Endothelial cell (in vitro differentiated cells): ENCODE data around the gene KCNN1. TPM values are rescaled to one million over a fixed set of nuclear protein-coding genes. Genes with fewer than 3 reads are reported as not detected.
"Not testable (repeated sequence)": the region's sequence is repeated elsewhere in the genome, so short reads cannot be mapped to it uniquely, and the experiment has no call there.

Experiments used
- DNase-seq: peaks from one replicate; pipeline ENCODE4 v3.0.0; 2021; ENCODE audit warnings: low spot score
- H3K27ac Mint-ChIP-seq: one replicate; pipeline ENCODE4 v1.8.0; 2021; ENCODE audit warnings: mixed read lengths, inconsistent platforms; ENCODE audit not compliant: unreplicated experiment
- H3K27me3 Mint-ChIP-seq: one replicate; pipeline ENCODE4 v1.8.0; 2021; ENCODE audit warnings: mild to moderate bottlenecking, moderate library complexity, mixed read lengths, inconsistent platforms; ENCODE audit not compliant: unreplicated experiment
- H3K36me3 Mint-ChIP-seq: one replicate; pipeline ENCODE4 v1.8.0; 2021; ENCODE audit warnings: mild to moderate bottlenecking, low read depth, mixed read lengths, inconsistent platforms; ENCODE audit not compliant: unreplicated experiment
- H3K4me1 Mint-ChIP-seq: one replicate; pipeline ENCODE4 v1.8.0; 2021; ENCODE audit warnings: mild to moderate bottlenecking, mixed read lengths, inconsistent platforms; ENCODE audit not compliant: unreplicated experiment
- H3K4me3 Mint-ChIP-seq: one replicate; pipeline ENCODE4 v1.8.0; 2021; ENCODE audit warnings: mild to moderate bottlenecking, mixed read lengths, inconsistent platforms; ENCODE audit not compliant: unreplicated experiment
- H3K9me3 Mint-ChIP-seq: one replicate; pipeline ENCODE4 v1.8.0; 2021; ENCODE audit warnings: mixed read lengths, inconsistent platforms; ENCODE audit not compliant: unreplicated experiment
- total RNA-seq: library from RNA; stranded (reverse); fragmentation: NEBNext Ultra II Directional; extraction: Animal tissue kit (Norgen Biotek cat#: 25700); gene quantifications from one replicate; pipeline ENCODE4 v1.2.1, GENCODE V29; 2021; ENCODE audit not compliant: unreplicated experiment
- TF ChIP-seq, protein P1 (sequence below): fragments of 200-600 bp; sonication (generic); IDR thresholded peaks from one replicate; pipeline ENCODE4 v1.5.0; 2021; ENCODE audit warnings: antibody characterized with exemption; ENCODE audit not compliant: unreplicated experiment

Gene KCNN1
- total RNA-seq, 1 donor from 2014 or later = 19.3 TPM

DNA sequence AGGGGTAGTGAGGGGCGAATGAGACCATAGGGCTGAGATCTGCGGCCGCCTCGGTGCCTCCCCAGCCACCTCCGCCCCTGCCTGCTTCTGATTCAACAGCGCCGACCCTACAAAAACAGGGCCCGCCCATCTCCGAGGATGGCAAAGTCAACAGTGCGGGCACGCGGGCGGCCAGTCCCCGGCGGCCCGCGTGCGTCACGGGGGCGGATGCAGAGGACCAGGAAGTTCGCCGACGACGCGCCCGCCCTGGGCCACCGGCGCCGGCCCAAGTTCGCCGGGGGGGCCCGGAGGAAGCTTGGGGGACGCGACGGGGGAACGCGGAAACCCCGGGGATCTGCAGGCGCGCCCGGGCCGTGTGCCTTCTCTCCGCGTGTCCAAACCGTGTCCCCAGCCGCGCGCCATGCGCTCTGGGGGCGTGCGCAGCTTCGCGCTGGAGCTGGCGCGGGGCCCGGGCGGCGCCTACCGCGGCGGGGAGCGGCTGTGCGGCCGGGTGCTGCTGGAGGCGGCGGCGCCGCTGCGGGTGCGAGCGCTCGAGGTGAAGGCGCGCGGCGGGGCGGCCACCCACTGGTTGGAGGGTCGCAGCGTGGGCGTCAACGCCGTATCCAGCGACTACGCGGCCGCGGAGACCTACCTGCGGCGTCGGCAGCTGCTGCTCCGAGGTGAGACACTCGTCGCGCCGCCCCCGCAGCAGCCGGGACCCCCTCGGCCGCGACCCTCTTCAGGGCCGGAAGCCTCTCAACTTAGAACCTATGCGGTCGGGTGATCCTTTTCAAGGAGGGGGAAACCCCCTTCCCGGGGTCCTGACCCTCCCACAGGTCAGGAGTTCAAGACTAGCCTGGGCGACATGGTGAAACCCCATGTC, 34.2 kb downstream of the KCNN1 start:
- TF ChIP-seq, protein P1, sequence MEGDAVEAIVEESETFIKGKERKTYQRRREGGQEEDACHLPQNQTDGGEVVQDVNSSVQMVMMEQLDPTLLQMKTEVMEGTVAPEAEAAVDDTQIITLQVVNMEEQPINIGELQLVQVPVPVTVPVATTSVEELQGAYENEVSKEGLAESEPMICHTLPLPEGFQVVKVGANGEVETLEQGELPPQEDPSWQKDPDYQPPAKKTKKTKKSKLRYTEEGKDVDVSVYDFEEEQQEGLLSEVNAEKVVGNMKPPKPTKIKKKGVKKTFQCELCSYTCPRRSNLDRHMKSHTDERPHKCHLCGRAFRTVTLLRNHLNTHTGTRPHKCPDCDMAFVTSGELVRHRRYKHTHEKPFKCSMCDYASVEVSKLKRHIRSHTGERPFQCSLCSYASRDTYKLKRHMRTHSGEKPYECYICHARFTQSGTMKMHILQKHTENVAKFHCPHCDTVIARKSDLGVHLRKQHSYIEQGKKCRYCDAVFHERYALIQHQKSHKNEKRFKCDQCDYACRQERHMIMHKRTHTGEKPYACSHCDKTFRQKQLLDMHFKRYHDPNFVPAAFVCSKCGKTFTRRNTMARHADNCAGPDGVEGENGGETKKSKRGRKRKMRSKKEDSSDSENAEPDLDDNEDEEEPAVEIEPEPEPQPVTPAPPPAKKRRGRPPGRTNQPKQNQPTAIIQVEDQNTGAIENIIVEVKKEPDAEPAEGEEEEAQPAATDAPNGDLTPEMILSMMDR = no peak
- Mint-ChIP-seq H3K36me3 (peaks cover 4% of the 10 kb centered on the region), H3K27ac (no peak overlapping the region), H3K4me1 (peaks cover 5% of the 10 kb centered on the region), H3K4me3 (no peak overlapping the region), H3K9me3 (no peaks in the 10 kb centered on the region), H3K27me3 (peaks cover 4% of the 10 kb centered on the region)
- peak; percentile 56 for DNase-seq

DNA sequence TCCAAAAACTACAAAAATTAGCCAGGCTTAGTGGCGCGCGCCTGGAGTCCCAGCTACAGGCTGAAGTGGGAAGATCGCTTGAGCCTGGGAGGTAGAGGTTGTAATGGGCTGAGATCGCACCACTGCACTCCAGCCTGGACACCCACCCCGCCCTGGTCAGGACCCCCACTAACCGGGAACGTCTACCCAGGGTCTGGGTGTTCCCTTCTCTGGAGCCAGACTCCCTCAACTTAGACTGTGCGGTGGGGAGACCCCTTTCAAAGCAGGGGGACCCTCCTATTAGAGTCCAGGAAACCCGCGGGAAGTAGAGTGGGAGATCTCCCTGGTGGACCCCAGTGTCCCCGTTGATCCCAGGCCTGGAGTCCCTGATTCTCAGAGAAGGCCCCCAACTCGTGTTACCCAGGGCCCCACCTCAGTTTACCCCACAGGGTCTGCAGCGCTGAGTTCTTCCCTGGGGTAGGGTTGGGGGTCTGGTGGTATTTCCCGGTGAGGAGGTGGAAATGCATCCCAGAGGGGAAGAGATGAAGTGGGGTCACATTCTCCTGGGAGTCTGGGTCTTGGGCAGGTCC, 35.0 kb downstream of the KCNN1 start:
- DNase-seq = no peak
- H3K9me3 Mint-ChIP-seq = no peaks in the 10 kb centered on the region
- H3K27me3 Mint-ChIP-seq = peaks cover 9% of the 10 kb centered on the region
- peaks cover 5% of the 10 kb centered on the region for H3K4me1 Mint-ChIP-seq
- no peak overlapping the region for H3K27ac Mint-ChIP-seq
- peaks cover 6% of the 10 kb centered on the region for H3K36me3 Mint-ChIP-seq
- no peak overlapping the region for H3K4me3 Mint-ChIP-seq
- TF ChIP-seq, protein P1 = no peak

DNA sequence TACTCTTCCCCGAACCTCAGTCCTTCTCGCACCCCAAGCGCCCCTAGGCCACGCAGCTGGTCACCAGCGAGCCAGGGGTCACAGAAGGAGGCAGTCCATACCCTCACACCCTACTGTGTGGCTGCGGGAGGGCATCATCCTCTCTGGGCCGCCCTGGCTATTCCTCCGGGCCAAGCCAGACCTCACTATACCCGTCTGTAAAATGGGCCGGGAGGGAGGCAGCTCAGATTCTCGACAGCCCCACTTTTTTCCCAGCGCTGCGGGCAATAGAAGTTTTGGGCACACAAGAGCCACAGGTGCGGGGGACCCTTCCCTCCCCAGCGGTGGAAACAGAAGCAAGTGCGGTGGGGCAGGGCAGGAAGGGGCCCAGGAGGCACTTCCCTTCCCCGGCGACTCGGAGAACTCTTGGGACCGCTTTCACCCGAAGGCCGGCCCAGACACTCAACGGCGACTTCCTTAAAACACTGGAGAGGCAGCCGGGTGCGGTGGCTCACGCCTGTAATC, 35.5 kb downstream of the KCNN1 start:
- Mint-ChIP-seq H3K4me3 (no peak overlapping the region), H3K4me1 (peaks cover 7% of the 10 kb centered on the region), H3K36me3 (peaks cover 7% of the 10 kb centered on the region), H3K27ac (no peak overlapping the region), H3K9me3 (no peaks in the 10 kb centered on the region), H3K27me3 (peaks cover 10% of the 10 kb centered on the region)
- DNase-seq = no peak
- TF ChIP-seq, protein P1 = no peak

DNA sequence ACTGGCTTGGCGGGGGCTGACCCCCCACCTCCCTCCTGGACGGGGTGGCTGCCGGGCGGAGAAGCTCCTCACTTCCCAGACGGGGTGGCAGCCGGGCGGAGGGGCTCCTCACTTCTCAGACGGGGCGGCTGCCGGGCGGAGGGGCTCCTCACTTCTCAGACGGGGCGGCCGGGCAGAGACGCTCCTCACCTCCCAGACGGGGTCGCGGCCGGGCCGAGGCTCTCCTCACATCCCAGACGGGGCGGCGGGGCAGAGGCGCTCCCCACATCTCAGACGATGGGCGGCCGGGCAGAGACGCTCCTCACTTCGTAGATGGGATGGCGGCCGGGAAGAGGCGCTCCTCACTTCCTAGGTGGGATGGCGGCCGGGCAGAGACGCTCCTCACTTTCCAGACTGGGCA, 38.8 kb downstream of the KCNN1 start:
- H3K4me3 Mint-ChIP-seq, H3K36me3 Mint-ChIP-seq, H3K27me3 Mint-ChIP-seq, H3K4me1 Mint-ChIP-seq, H3K9me3 Mint-ChIP-seq, H3K27ac Mint-ChIP-seq, DNase-seq: not testable (repeated sequence)

DNA sequence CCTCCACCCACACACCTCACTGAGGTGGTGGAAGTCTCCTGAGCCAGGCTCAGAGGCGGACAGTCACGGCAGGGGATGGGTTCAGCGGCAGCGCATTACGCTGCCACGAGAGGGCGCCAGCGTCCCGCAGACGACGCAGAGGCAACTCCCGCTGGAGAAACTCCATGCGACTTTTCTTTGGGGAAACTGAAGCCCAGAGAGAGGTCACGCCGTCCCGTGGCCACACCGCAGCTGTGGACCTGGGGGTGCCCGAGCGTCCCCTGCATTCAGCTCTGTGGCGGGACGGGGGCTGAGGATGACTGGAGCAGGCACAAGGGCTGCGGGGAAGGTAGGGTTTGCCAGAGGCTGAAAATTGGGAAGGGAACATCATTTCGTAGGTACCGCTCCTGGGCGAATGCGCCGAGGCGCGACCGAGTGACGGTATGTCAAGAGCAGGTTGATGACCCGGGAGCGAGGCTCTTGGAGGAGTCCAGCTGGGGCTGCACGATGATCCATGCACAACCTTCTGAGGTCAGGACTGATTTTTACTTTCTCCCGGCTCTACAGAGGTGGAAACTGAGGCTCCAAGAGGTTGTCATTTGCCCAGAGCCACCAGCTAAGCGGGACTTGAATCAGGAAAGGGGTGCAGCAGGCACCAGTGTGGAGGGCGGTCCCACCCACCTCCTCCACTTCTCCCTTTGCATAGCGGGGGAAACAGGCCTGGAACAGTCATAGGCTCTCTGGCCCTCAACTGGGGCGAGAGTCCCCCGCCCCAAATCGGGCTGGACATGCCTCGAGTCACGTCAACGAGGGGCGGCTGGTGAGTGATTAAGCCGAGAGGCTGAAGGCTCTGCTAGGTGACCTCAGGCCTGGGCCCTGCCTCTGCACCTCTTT, 40.4 kb downstream of the KCNN1 start:
- peaks cover 9% of the 10 kb centered on the region for H3K27me3 Mint-ChIP-seq

More for the DNA sequence above, 40.4 kb downstream of the KCNN1 start:
- Mint-ChIP-seq H3K36me3 (peaks cover 3% of the 10 kb centered on the region), H3K9me3 (no peaks in the 10 kb centered on the region), H3K4me1 (peaks cover 2% of the 10 kb centered on the region), H3K4me3 (peak overlapping the region; percentile 90), H3K27ac (no peak overlapping the region)
- TF ChIP-seq, protein P1 = peak; percentile 90
- DNase-seq = peak; percentile 93
